NCI-H345 (cell line): ENCODE results near the gene DOCK8.

ENCODE experiments used
- DNase-seq: peaks from one replicate; lab custom pipeline; 2025; lab: John Stamatoyannopoulos, UW

Gene DOCK8

GRCh38 chr9:503881-504852 is 289.5 kb downstream of the DOCK8 start, which contains the start of gene KANK1:
Gene KANK1 (plus strand): TSS chr9:504695.
- peak; percentile 86 for DNase-seq

- DNase-seq = no peak
These were observed 290.5 kb downstream of the DOCK8 start for GRCh38 chr9:504921-505740.

- DNase-seq = no peak
These were observed 291.0 kb downstream of the DOCK8 start for GRCh38 chr9:505741-506059.

GRCh38 chr9:506281-506680 is 291.6 kb downstream of the DOCK8 start:
- DNase-seq = peak; percentile 15

GRCh38 chr9:511861-512260 is 297.2 kb downstream of the DOCK8 start:
- no peak for DNase-seq

- DNase-seq = peak; percentile 16
These were observed 298.0 kb downstream of the DOCK8 start for GRCh38 chr9:512555-513272.
